Heart right ventricle (tissue), 16 donors: ENCODE results near the gene CYREN. TPM values are rescaled to one million over a fixed set of nuclear protein-coding genes. Genes with fewer than 3 reads are reported as not detected.

Experiments
- ATAC-seq, 8 donors: fragments of 200-7000 bp; cut with Tn5 transposase; one replicate each; pipeline ENCODE4 v1.9.1; 2020; ENCODE audit warnings: mild to moderate bottlenecking in 8 of 8, moderate library complexity in 8 of 8, moderate number of reproducible peaks in 1 of 8
- DNase-seq, 2 donors: peaks; one replicate each; pipeline ENCODE4 v3.0.0-alpha.2; 2020
- H3K27ac ChIP-seq, 10 donors: fragments of 200-600 bp; sonication (generic) in 2 of 10; one replicate each; pipeline versions ENCODE4 v1.5.0 to v1.8.0; 2020 to 2022; ENCODE audit warnings: mild to moderate bottlenecking in 3 of 10
- H3K27me3 ChIP-seq, 7 donors: fragments of 200-600 bp; one replicate each; pipeline ENCODE4 v1.8.0; 2021 to 2022; ENCODE audit warnings: mild to moderate bottlenecking in 2 of 7
- H3K36me3 ChIP-seq, 9 donors: fragments of 200-600 bp; sonication (generic) in 1 of 9; one replicate each; pipeline versions ENCODE4 v1.5.0 to v1.8.0; 2020 to 2022; ENCODE audit warnings: mild to moderate bottlenecking in 2 of 9
- H3K4me1 ChIP-seq, 9 donors: fragments of 200-600 bp; sonication (generic) in 1 of 9; one replicate each; pipeline versions ENCODE4 v1.5.0 to v1.8.0; 2020 to 2022; ENCODE audit warnings: mild to moderate bottlenecking in 4 of 9
- H3K4me3 ChIP-seq, 10 donors: fragments of 200-600 bp; sonication (generic) in 2 of 10; one replicate each; pipeline versions ENCODE4 v1.5.0 to v1.8.0; 2020 to 2022; ENCODE audit warnings: mild to moderate bottlenecking in 7 of 10, moderate library complexity in 2 of 10
- H3K9me3 ChIP-seq, 11 donors: fragments of 200-600 bp in 10 of 11; sonication (generic) in 2 of 11; one replicate each; pipeline versions ENCODE4 v1.5.0 to v1.8.0; 2013 to 2022; ENCODE audit warnings: mild to moderate bottlenecking in 2 of 11, control low read depth in 1 of 11, moderate library complexity in 1 of 11
- CTCF ChIP-seq, 9 donors: fragments of 200-600 bp; sonication (generic) in 2 of 9; IDR thresholded peaks; one replicate each; pipeline versions ENCODE4 v1.5.0 to v1.8.0; 2021 to 2022; ENCODE audit warnings: antibody characterized with exemption in 9 of 9, mild to moderate bottlenecking in 5 of 9, moderate library complexity in 1 of 9
- WGBS, 2 donors: extraction: QIAGEN DNeasy Blood & Tissue Kit; methylation state at CpG; one replicate each; pipeline ENCODE4 v1.1.7; 2013; ENCODE audit warnings: inconsistent platforms in 1 of 2; 5-methylcytosine and 5-hydroxymethylcytosine counted together
- intact Hi-C, 10 donors: fragments of 100-400 bp; cut with DNase I; formaldehyde crosslinking; loops; one replicate each; pipeline versions ENCODE4 v1.11.1 to v1.14.2; 2022
- polyA plus RNA-seq, 2 donors: library from polyadenylated mRNA; stranded (reverse); fragments of 200-250 nt; gene quantifications; one replicate each; pipeline ENCODE4 v1.2.3, GENCODE V29; 2013
- total RNA-seq, 10 donors: library from RNA; stranded (reverse); fragmentation: NEBNext Ultra II Directional in 3 of 10; extraction: Animal tissue kit (Norgen Biotek cat#: 25700) in 3 of 10; gene quantifications; one replicate each; pipeline versions ENCODE4 v1.2.1 to v1.2.4, GENCODE V29; 2021 to 2023
- donor health status: Arrhythmogenic right ventricular cardiomyopathy.
- donor health status: ischemic (EF 13 %, LVEDD 7.1; RV severe dilation, severe dysfunction).
- donor health status: healthy with polysubstance abuse.
- donor health status: DM: no; HTN: yes; CAD: no.
- donor health status: DM: no; HTN: no; CAD: no.
- donor health status: ischemic (EF 25% LVEDD 6.9; RV normal size, moderate dysfunction).
- donor health status: ischemic (EF 25% LVEDD 5.7; RV mildly dilated, moderate dysfunction).
- donor health status: healthy.
- donor health status: DM: yes; HTN: yes; CAD: no.
- donor health status: Ischemic cardiomyopathy.
- donor health status: ischemic (EF 35%, LVEDD 5.7; RV mildly dilated, moderate dysfunction).
- donor health status: nonischemic (EF 11% LVEDD 7.7; RV severe dilation, severe dysfunction).
- donor health status: DM: yes; HTN: yes; CAD: no.
- donor health status: PGD.
- donor health status: ischemic (EF 29% LVEDD 5.4; RV normal size, mild dysfunction).
- donor health status: nonischemic (EF 23%, LVEDD 6.1; RV moderate dilation, normal function).

Gene CYREN
- total and polyA plus RNA-seq, 12 donors, result 16.0 to 33.3 (median 22.6) TPM

- WGBS, 2 donors, result 94 to 96% methylated on average over 10 of the region's 10 CpGs
- no peak overlapping the region for H3K4me3 ChIP-seq
- H3K27ac ChIP-seq, result peak overlapping the region in 1 of 10 donors; percentile 25
- intact Hi-C loops, result no loop called here
- peaks cover 0 to 14% (median 0%) of the 10 kb centered on the region in 9 donors for H3K4me1 ChIP-seq
- TF ChIP-seq CTCF (IDR thresholded peaks at IDR 0.05), result no peak
- no peaks in the 10 kb centered on the region for H3K9me3 ChIP-seq
- H3K27me3 ChIP-seq, result no peaks in the 10 kb centered on the region
- DNase-seq (no peak), ATAC-seq (no peak)
- peaks cover 0 to 100% (median 43%) of the 10 kb centered on the region in 9 donors for H3K36me3 ChIP-seq
Measured at GRCh38 chr7:135193615-135194081, 23.1 kb upstream of the CYREN start.

DNA sequence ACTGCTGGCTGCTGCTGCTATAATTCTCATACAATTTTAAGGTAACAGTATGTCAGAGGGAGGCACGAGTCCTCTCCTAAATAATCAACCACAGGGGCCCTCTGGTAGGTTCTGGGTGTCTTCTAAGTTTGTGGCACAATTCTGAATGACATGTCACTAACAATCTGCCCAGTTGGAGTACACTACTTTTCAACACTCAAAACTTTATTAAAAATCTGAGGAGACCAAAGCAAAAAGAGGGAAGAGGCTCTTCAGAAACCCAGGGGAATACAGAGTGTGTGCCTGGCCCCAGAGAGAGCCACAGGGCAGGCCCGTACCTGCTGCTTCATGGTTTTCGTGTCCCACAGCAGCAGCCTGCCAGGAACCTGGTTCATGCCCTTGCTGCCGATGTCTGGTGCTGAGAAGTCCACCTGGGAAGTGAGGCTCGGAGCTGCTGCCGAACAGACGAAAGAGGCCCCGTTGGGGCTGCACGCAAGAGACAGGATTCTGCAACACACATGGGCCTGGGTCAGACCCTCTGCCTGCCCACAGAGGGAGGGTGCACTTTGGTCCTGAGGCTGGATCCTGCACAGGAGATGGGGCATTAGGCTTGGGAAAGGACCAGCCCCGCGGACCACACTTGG is 22.5 kb upstream of the CYREN start:
- intact Hi-C loops, result no loop called here
- no peak for DNase-seq
- Histone ChIP-seq H3K36me3 (peaks cover 0 to 100% (median 49%) of the 10 kb centered on the region in 9 donors), H3K27me3 (no peaks in the 10 kb centered on the region), H3K27ac (no peak overlapping the region), H3K9me3 (no peaks in the 10 kb centered on the region), H3K4me1 (peaks cover 0 to 14% (median 0%) of the 10 kb centered on the region in 9 donors), H3K4me3 (no peak overlapping the region)
- ATAC-seq, result no peak
- WGBS, 2 donors, result 92 to 95% methylated on average over 11 of the region's 11 CpGs
- no peak for TF ChIP-seq CTCF (IDR thresholded peaks at IDR 0.05)

DNA sequence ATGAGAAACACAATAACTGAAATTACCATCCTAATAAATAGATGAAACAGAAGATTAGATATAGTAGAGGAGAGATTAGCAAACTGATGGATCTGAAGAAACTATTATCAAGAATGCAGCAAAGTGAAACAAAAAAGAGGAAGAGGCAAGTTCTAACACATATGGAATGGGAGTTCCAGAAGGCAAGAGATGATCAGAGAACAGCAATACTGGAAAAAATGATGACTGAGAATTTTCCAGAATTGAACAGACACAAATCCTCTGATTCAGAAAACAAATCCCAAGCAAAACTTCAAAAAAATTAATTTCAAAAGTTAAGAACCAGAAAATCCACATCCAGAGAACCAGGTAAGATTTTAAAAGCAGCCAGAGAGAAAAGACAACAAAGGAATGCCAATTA is 20.2 kb upstream of the CYREN start:
- intact Hi-C loops, result no loop called here
- DNase-seq (no peak), ATAC-seq (no peak)
- Histone ChIP-seq H3K36me3 (peaks cover 0 to 100% (median 47%) of the 10 kb centered on the region in 9 donors), H3K27me3 (no peaks in the 10 kb centered on the region), H3K27ac (no peak overlapping the region), H3K9me3 (no peaks in the 10 kb centered on the region), H3K4me3 (no peak overlapping the region), H3K4me1 (peaks cover 0 to 14% (median 0%) of the 10 kb centered on the region in 9 donors)
- TF ChIP-seq CTCF (IDR thresholded peaks at IDR 0.05), result no peak

- Histone ChIP-seq H3K27me3 (no peaks in the 10 kb centered on the region), H3K36me3 (peaks cover 0 to 100% (median 53%) of the 10 kb centered on the region in 9 donors), H3K27ac (no peak overlapping the region), H3K9me3 (no peaks in the 10 kb centered on the region), H3K4me3 (no peak overlapping the region), H3K4me1 (peaks cover 0 to 14% (median 0%) of the 10 kb centered on the region in 9 donors)
- WGBS, 2 donors, result 83 to 86% methylated on average over 4 of the region's 4 CpGs
- intact Hi-C loops, result loop anchor here in 1 of 10 donors (10.0 kb wide), 1 partner anchor 195 kb away; no protein-coding TSS in a partner anchor
- DNase-seq (no peak), ATAC-seq (no peak)
- TF ChIP-seq CTCF (IDR thresholded peaks at IDR 0.05), result no peak
Measured at GRCh38 chr7:135189961-135190360, 19.5 kb upstream of the CYREN start.
